HG03025 (cell line): ENCODE data around the gene PPP4C.
"Not testable (repeated sequence)": the region's sequence is repeated elsewhere in the genome, so short reads cannot be mapped to it uniquely, and the experiment has no call there.

Source experiments
- ATAC-seq: cut with Tn5 transposase; IDR thresholded peaks from one replicate; pipeline ENCODE4 v1.9.1; 2021; ENCODE audit warnings: mild to moderate bottlenecking, moderate library complexity; ENCODE audit not compliant: unreplicated experiment, low FRiP score

Gene PPP4C

DNA sequence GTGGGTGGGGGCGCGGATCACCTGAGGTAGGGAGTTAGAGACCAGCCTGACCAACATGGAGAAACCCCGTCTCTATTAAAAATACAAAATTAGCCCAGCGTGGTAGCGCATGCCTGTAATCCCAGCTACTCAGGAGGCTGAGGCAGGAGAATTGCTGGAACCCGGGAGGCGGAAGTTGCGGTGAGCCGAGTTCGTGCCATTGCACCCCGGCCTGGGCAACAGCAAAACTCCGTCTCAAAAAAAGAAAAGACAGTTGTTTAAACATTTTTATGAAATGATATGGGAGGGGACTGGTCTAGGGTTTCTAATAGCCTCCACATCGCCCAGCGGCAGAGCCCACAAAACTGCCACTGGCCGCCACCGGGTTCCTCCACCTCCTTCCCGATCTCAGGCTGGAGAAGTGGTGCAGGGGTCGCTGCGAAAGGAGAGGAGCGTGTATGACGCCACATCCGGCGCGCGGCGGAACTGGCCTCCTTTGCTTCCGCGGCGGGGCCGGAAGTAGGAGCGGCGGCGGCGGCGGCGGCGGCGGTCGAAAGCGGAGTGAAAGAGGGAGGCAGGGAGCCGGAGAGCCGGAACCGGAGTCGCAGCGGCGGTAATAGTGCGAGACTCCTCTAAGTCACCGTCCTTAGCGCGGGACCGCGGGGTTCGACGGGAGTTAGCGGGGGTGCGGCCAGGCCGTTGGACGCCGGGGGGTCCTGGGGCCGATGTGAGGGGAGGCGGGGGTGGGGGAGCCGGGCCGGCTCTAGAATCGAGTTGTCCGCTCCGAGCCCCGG, at the start of gene PPP4C:
Gene PPP4C (plus strand): TSS at position 492 of the 773 bp plus-strand sequence. CDS start 384 bp downstream, outside the sequence.
- peak; percentile 64 for ATAC-seq

GRCh38 chr16:30026449-30026848, 49.3 kb upstream of the PPP4C start:
- no peak for ATAC-seq

DNA sequence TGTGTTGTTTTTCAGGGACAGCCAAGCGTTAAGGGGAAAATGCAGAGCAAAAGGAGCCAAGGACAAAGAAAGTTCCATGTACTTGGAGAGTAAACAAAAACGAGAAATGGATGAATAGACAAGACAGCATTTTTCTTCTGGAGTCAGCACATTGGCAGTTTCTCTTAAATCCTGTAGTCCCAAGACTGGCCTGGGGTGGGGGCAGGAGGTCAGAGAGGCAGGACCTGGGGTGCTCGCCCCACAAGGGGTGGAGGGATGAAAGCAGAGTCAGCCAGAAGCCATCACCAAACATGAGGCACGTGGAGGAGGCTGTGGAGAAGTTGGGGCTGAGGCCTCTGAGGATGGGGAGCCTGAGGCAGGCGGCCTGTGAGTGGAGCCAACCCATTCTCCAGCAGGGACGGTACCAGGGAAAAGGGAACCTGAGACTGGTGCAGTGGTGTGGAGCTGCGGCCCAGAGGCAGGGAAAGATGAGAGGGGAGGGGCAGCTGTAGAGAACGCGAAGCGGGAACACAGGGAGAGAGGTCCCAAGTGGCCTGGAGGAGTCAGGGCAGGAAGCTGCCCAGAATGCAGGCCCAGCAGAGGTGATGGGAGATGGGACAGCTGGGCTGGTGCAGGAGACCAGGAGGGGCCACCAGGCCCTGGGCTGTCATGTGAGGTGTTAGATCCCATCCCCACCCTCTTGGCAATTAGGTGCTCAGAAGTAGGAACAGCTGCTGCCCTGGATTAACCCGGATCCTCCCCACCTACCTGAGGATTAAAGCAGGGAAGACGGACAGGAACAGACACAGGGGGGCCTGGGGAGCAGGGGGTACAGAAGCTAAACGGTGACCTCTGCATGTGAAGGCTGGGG, 48.0 kb upstream of the PPP4C start:
- ATAC-seq = no peak

GRCh38 chr16:30028438-30029076, 47.2 kb upstream of the PPP4C start:
- ATAC-seq = no peak

GRCh38 chr16:30030011-30030685, 45.6 kb upstream of the PPP4C start:
- ATAC-seq = no peak

- no peak for ATAC-seq
These were observed 44.9 kb upstream of the PPP4C start, which contains the start of gene TLCD3B for GRCh38 chr16:30030841-30031413. TLCD3B (minus strand) TSS chr16:30031271; CDS start chr16:30030527, 744 bp downstream.

GRCh38 chr16:30031477-30031918, 44.3 kb upstream of the PPP4C start:
- ATAC-seq = no peak

GRCh38 chr16:30032083-30032819, 43.5 kb upstream of the PPP4C start:
- no peak for ATAC-seq

- ATAC-seq = no peak
These were observed 42.5 kb upstream of the PPP4C start for GRCh38 chr16:30033270-30033669.

- no peak for ATAC-seq
These were observed 35.6 kb upstream of the PPP4C start for GRCh38 chr16:30040221-30040620.

- not testable (repeated sequence) for ATAC-seq
These were observed 35.1 kb upstream of the PPP4C start for GRCh38 chr16:30040690-30041089.

- no peak for ATAC-seq
These were observed 34.0 kb upstream of the PPP4C start for GRCh38 chr16:30041841-30042240.

GRCh38 chr16:30046178-30046577, 29.6 kb upstream of the PPP4C start:
- no peak for ATAC-seq

DNA sequence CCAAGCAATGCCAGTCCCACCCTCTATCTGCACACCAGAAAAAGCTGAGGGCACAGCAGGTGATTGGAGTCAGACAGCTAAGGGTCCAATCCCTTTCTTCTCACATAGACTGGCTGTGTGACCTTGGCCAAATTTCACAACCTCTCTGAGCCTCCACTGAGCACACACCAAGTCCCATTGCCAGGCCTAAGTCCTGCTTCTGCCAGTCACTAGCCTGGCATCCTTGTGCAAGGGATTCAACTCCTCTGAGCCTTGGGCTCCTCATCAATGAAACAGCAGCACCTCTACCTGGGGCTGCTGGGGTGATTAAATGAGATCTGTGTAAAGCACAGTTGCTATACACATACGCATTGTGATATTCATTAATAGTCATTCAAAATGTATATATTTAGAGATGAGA, 29.2 kb upstream of the PPP4C start:
- no peak for ATAC-seq

GRCh38 chr16:30049871-30050270, 25.9 kb upstream of the PPP4C start:
- ATAC-seq = no peak

- no peak for ATAC-seq
These were observed 24.3 kb upstream of the PPP4C start for GRCh38 chr16:30051518-30051917.

DNA sequence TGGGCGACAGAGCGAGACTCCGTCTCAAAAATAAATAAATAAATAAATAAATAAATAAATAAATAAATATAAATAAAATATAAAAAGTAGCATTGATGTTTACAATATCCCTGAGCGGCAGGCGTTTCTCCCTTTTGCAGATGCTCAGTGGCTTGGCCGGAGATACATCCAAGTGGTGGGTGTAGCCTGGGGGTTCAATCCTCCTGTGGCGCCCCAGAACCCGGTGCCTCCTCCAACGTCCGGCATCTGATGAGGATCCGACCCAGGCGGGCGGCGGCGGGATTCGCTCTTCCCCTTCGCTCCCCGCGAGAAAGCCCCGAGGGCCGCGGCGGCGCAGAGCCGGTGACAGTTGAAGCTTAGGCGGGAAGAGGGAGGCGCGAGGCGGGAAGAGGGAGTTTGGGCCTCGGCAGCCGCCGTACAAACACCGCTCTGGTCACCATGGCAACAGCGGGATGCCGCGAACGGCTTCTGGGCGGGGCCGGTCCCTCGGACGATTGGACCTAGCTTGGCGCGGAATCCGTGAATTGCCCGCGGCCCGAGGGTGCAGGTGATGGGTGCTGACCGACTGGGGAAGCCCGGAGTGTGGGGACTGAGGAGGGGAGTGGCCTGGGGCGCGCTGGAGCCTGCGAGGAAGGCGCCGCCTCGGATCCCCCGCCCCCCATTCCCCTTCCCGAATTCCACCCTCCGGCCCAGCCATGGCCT, 23.0 kb upstream of the PPP4C start:
- no peak for ATAC-seq

- ATAC-seq = no peak
These were observed 22.3 kb upstream of the PPP4C start for GRCh38 chr16:30053376-30054015.
